Heart left ventricle (tissue), 16 donors: Measurements from ENCODE around the gene SPATS2L. TPM values are rescaled to one million over a fixed set of nuclear protein-coding genes. Genes with fewer than 3 reads are reported as not detected.

Source experiments
- ATAC-seq, 4 donors: fragments of 200-7000 bp; cut with Tn5 transposase; one replicate each; pipeline ENCODE4 v1.9.1; 2020 to 2022; ENCODE audit warnings: moderate library complexity in 4 of 4, mild to moderate bottlenecking in 3 of 4, moderate number of reproducible peaks in 1 of 4
- DNase-seq, 5 donors: peaks; one replicate each; pipeline ENCODE4 v3.0.0-alpha.2; 2020
- H3K27ac ChIP-seq, 12 donors: fragments of 200-600 bp; sonication (generic) in 4 of 12; one replicate each; pipeline versions ENCODE4 v1.5.0 to v1.8.0; 2016 to 2022; ENCODE audit warnings: mild to moderate bottlenecking in 2 of 12
- H3K27me3 ChIP-seq, 9 donors: fragments of 200-600 bp; sonication (generic) in 2 of 9; one replicate each; pipeline versions ENCODE4 v1.5.1 to v1.8.0; 2016 to 2022; ENCODE audit warnings: mild to moderate bottlenecking in 3 of 9
- H3K36me3 ChIP-seq, 9 donors: fragments of 200-600 bp; sonication (generic) in 2 of 9; one replicate each; pipeline versions ENCODE4 v1.5.0 to v1.8.0; 2018 to 2022; ENCODE audit warnings: mild to moderate bottlenecking in 2 of 9
- H3K4me1 ChIP-seq, 12 donors: fragments of 200-600 bp; sonication (generic) in 4 of 12; one replicate each; pipeline versions ENCODE4 v1.5.0 to v1.8.0; 2016 to 2022; ENCODE audit warnings: mild to moderate bottlenecking in 3 of 12
- H3K4me3 ChIP-seq, 12 donors: fragments of 200-600 bp; sonication (generic) in 4 of 12; one replicate each; pipeline versions ENCODE4 v1.5.0 to v1.8.0; 2017 to 2022; ENCODE audit warnings: mild to moderate bottlenecking in 9 of 12, moderate library complexity in 4 of 12
- H3K9me3 ChIP-seq, 12 donors: fragments of 200-600 bp; sonication (generic) in 4 of 12; one replicate each; pipeline versions ENCODE4 v1.5.0 to v1.8.0; 2016 to 2022; ENCODE audit warnings: mild to moderate bottlenecking in 1 of 12
- POLR2A ChIP-seq, 2 donors: fragments of 450-650 bp; IDR thresholded peaks; one replicate each; pipeline ENCODE4 v1.6.1; 2017; ENCODE audit warnings: antibody characterized with exemption in 2 of 2, mild to moderate bottlenecking in 2 of 2, moderate library complexity in 2 of 2
- WGBS, 4 donors: extraction: QIAGEN DNeasy Blood & Tissue Kit in 2 of 4; methylation state at CpG; one replicate each; pipeline versions ENCODE4 v1.1.5 to v1.1.7; 2013 to 2018; 5-methylcytosine and 5-hydroxymethylcytosine counted together
- intact Hi-C, 10 donors: fragments of 100-400 bp; cut with DNase I; formaldehyde crosslinking; loops; one replicate each; pipeline versions ENCODE4 v1.11.1 to v1.14.2; 2022
- polyA plus RNA-seq, 2 donors: library from polyadenylated mRNA; stranded (reverse); fragments of 200-250 nt; gene quantifications; one replicate each; pipeline ENCODE4 v1.2.3, GENCODE V29; 2013
- total RNA-seq, 9 donors: library from RNA; depleted of rRNA in 2 of 9; stranded (reverse); fragments of >200 nt in 2 of 9; fragmentation: NEBNext Ultra II Directional in 3 of 9; extraction: Animal tissue kit (Norgen Biotek cat#: 25700) in 3 of 9; gene quantifications; one replicate each; pipeline versions ENCODE4 v1.1.0 to v1.2.4, GENCODE V29; 2016 to 2023
- TF ChIP-seq, protein P1 (sequence below), 12 donors: fragments of 200-600 bp; sonication (generic) in 4 of 12; IDR thresholded peaks; one replicate each; pipeline versions ENCODE4 v1.5.0 to v1.8.0; 2018 to 2022; ENCODE audit warnings: antibody characterized with exemption in 12 of 12, mild to moderate bottlenecking in 5 of 12
- donor health status: ischemic (EF 13 %, LVEDD 7.1; RV severe dilation, severe dysfunction).
- donor health status: healthy with polysubstance abuse.
- donor health status: DM: no; HTN: yes; CAD: no.
- donor health status: DM: no; HTN: no; CAD: no.
- donor health status: ischemic (EF 25% LVEDD 6.9; RV normal size, moderate dysfunction).
- donor health status: ischemic (EF 25% LVEDD 5.7; RV mildly dilated, moderate dysfunction).
- donor health status: healthy.
- donor health status: DM: yes; HTN: yes; CAD: no.
- donor health status: ischemic (EF 35%, LVEDD 5.7; RV mildly dilated, moderate dysfunction).
- donor health status: nonischemic (EF 11% LVEDD 7.7; RV severe dilation, severe dysfunction).
- donor health status: DM: yes; HTN: yes; CAD: no.
- donor health status: PGD.
- donor health status: ischemic (EF 29% LVEDD 5.4; RV normal size, mild dysfunction).
- donor health status: nonischemic (EF 23%, LVEDD 6.1; RV moderate dilation, normal function).

The SPATS2L gene
- total and polyA plus RNA-seq, 11 donors, result 34.9 to 177 (median 102) TPM

- ATAC-seq (no peak), DNase-seq (no peak)
- 90 to 98% (median 96%) methylated on average over 1 of the region's 1 CpG for WGBS, 4 donors
- no peaks in the 10 kb centered on the region for H3K36me3 ChIP-seq
- H3K27me3 ChIP-seq, result no peaks in the 10 kb centered on the region
- H3K4me1 ChIP-seq, result peaks cover 0 to 6% (median 0%) of the 10 kb centered on the region in 12 donors
- no peaks in the 10 kb centered on the region for H3K9me3 ChIP-seq
- no peak overlapping the region for H3K4me3 ChIP-seq
- intact Hi-C loops, result no loop called here
- no peak overlapping the region for H3K27ac ChIP-seq
- TF ChIP-seq, protein P1, sequence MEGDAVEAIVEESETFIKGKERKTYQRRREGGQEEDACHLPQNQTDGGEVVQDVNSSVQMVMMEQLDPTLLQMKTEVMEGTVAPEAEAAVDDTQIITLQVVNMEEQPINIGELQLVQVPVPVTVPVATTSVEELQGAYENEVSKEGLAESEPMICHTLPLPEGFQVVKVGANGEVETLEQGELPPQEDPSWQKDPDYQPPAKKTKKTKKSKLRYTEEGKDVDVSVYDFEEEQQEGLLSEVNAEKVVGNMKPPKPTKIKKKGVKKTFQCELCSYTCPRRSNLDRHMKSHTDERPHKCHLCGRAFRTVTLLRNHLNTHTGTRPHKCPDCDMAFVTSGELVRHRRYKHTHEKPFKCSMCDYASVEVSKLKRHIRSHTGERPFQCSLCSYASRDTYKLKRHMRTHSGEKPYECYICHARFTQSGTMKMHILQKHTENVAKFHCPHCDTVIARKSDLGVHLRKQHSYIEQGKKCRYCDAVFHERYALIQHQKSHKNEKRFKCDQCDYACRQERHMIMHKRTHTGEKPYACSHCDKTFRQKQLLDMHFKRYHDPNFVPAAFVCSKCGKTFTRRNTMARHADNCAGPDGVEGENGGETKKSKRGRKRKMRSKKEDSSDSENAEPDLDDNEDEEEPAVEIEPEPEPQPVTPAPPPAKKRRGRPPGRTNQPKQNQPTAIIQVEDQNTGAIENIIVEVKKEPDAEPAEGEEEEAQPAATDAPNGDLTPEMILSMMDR (IDR thresholded peaks at IDR 0.05), result no peak
- no peak for TF ChIP-seq POLR2A (IDR thresholded peaks at IDR 0.05)
Measured at GRCh38 chr2:200296118-200296517, 10.4 kb upstream of the SPATS2L start.

DNA sequence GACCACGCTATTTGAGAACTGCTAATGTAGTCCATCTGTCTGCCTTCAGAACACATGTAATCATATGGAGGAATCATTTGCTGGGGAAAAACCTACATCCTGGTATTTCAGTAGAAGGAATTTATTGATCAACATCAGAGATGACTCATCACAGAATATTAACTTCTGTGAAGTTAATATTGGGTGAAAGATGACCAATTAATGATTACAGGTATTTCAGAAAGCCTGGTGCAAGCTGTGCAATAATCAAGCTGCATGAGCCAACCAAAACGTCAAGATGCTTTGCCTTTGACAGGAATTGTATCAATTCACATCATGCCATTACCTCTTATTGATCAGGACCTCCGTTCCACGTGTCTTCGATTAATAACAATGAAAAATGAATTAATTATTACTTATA is 9.4 kb upstream of the SPATS2L start:
- H3K36me3 ChIP-seq, result no peaks in the 10 kb centered on the region
- H3K4me1 ChIP-seq, result peaks cover 0 to 12% (median 0%) of the 10 kb centered on the region in 12 donors
- no peak overlapping the region for H3K4me3 ChIP-seq
- TF ChIP-seq, protein P1 (IDR thresholded peaks at IDR 0.05), result no peak
- TF ChIP-seq POLR2A (IDR thresholded peaks at IDR 0.05), result no peak
- no peak overlapping the region for H3K27ac ChIP-seq
- no peaks in the 10 kb centered on the region for H3K27me3 ChIP-seq
- WGBS, 4 donors, result 83 to 94% (median 86%) methylated on average over 5 of the region's 5 CpGs
- no peak for DNase-seq
- no peaks in the 10 kb centered on the region for H3K9me3 ChIP-seq
- intact Hi-C loops, result no loop called here
- ATAC-seq, result no peak

DNA sequence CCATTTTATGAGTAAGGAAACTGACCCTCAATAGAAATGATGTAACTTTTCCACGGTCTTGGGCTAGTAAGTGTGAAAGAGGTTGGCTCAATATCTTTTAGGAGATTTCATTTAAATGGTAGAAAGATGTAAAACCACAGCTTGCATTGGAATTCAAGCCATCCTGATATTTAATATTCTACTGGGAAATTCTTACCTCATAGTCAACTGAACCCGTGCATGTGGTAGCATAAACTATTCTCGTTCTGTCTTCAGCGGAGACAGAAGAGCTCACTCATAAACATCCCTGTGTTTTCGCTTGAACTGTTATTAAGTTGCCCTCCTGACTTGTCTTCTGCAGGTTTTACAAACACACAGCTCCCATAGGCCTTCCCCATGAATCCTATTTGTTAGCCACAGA is 8.5 kb upstream of the SPATS2L start:
- Histone ChIP-seq H3K36me3 (no peaks in the 10 kb centered on the region), H3K4me1 (peaks cover 0 to 12% (median 0%) of the 10 kb centered on the region in 12 donors), H3K27me3 (no peaks in the 10 kb centered on the region), H3K9me3 (no peaks in the 10 kb centered on the region), H3K4me3 (no peak overlapping the region), H3K27ac (no peak overlapping the region)
- WGBS, 4 donors, result 90 to 93% (median 92%) methylated on average over 5 of the region's 5 CpGs
- DNase-seq (no peak), ATAC-seq (no peak)
- no peak for TF ChIP-seq POLR2A (IDR thresholded peaks at IDR 0.05)
- TF ChIP-seq, protein P1 (IDR thresholded peaks at IDR 0.05), result no peak
- intact Hi-C loops, result no loop called here

- no peaks in the 10 kb centered on the region for H3K9me3 ChIP-seq
- no peak for TF ChIP-seq POLR2A (IDR thresholded peaks at IDR 0.05)
- TF ChIP-seq, protein P1 (IDR thresholded peaks at IDR 0.05), result no peak
- ATAC-seq, result no peak
- H3K27me3 ChIP-seq, result no peaks in the 10 kb centered on the region
- H3K4me3 ChIP-seq, result no peak overlapping the region
- H3K36me3 ChIP-seq, result no peaks in the 10 kb centered on the region
- H3K27ac ChIP-seq, result no peak overlapping the region
- intact Hi-C loops, result no loop called here
- 96 to 99% (median 98%) methylated on average over 3 of the region's 3 CpGs for WGBS, 4 donors
- no peak for DNase-seq
- peaks cover 0 to 12% (median 0%) of the 10 kb centered on the region in 12 donors for H3K4me1 ChIP-seq
Measured at GRCh38 chr2:200298816-200299215, 7.7 kb upstream of the SPATS2L start.
